HG03135 (cell line): ENCODE measurements around the gene RPL7A.

Experiments
- ATAC-seq: cut with Tn5 transposase; IDR thresholded peaks from one replicate; pipeline ENCODE4 v1.9.1; 2021; ENCODE audit warnings: mild to moderate bottlenecking, moderate library complexity; ENCODE audit not compliant: unreplicated experiment

Gene RPL7A

DNA sequence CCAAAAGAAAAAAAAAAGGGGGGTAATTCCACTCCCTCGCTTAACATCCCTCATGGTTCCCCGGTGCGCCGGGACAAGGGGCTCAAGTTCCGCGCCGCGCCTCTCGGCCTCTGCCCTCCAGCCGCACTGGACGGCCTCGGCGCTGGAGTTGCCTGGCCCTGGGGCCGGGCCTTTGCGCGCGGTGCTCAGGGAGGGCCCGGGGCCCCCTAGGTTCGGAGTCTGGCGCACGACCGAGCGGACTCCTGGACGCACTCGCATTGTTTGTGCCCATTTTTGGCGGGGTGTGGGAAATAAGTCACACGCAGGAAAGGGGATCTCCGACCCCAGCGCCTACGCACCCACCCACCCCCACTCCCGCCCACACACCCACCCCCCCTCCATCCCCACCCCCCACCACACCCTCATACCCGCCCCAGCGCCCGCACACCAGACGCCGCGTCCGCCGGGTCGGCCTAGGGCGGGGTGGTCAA, 468 bp upstream of the RPL7A start:
- ATAC-seq: peak; percentile 14

DNA sequence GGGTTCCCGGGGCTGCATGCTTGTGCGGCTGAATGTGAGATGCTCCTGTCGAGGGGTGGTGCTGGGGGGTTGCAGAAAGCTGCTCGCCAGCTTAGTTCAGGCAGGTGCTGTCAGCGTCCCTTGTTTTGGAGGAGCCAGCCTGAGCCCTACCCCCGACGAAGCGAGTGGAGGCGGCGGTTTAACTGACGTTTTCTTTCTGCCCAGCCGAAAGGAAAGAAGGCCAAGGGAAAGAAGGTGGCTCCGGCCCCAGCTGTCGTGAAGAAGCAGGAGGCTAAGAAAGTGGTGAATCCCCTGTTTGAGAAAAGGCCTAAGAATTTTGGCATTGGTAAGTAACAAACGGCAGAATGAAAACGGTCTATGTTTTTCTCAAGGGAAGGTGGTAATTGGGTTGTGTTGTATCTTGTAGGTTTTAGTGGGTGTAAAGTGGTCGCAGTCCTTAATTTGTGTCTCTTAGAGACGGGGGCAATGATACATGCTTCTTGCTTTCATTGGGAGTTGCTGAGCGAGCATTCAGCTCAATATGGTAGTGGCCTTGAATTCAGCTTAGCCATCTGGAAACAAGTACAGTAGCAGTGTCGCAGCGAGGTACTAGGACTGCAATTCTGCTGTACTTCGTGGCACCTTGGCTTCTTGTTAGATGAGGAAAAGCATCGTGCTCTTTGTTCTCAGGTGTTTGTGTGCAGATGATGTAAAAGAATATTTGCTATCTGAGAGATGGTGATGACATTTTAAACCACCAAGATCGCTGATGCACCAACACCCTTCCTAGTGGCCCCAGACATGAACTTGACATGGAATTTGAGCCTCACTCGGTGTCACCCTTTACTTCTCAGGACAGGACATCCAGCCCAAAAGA, 928 bp downstream of the RPL7A start:
- no peak for ATAC-seq

DNA sequence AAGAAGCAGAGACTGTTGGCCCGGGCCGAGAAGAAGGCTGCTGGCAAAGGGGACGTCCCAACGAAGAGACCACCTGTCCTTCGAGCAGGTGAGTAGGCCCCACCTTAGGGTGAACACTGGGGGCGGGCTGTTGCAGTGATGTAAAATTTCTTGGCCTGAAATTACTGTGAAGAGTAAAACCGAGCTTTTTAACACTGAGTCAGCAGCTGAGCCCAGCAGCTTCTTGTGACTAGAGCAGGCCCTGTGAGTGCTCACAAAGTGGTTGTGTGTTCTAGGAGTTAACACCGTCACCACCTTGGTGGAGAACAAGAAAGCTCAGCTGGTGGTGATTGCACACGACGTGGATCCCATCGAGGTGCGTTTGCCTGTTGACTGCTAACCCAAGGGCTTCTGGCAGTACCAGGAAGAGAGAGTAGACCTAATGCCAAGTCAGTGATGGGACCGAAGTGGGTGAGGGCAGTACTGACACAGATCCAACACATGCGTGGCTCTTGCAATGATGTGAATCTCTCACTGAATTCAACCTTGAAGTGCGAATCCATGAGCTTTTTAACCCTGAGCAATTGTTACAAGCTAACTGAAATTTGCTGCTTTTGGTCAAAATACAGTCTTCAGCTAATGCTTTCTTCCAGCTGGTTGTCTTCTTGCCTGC, 2.1 kb downstream of the RPL7A start:
- no peak for ATAC-seq

DNA sequence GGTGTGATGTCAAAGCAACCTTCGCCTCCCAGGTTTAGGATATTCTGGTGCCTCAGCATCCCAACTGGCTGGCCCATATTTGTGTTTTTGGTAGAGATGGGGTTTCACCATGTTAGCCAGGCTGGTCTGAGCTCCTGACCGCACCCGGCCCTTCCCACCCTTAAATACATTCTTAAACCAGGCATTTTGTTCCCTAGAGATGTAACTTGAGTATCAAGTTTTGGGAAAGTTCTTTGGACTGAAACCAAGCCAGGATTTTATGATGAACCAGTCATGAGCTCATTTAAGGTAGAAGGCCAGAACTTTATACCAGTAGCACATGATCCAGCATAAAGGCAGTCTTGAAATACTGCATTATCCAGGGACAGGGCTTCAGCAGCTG, 3.5 kb downstream of the RPL7A start:
- ATAC-seq: no peak

DNA sequence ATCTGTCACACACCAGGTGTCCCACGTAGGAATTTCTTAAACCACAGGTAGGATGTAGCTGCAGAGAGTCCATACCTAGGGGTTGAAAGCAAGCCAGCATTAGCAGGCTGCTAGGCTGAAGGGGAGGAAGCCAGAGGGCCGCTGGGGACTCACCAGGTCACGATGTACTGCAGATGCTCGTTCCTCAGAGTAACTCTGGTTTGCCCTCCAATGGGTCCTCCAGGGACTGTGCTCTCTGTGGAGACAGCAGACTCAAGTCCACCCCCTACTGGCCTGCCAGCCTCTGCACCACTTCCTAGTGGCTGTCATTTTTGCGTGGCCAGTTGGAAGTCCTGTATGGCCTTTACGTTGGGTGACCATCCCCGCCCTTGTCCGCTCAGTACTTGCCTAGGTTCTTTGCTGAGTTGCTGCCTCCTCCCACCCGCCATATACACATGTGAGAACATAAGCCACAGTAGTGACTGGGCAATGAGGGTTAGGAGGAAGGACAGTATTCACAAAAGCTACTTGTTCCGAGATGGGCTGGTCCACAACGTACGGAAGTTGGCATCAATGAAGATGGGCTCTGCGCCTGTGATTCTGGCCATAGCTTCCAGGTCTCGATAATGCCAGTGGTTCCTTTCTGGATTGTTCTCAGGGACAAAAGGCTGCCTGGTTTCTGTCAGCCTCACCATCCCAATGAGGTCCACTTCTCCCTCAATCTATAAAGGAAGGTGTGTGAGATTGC, 4.1 kb downstream of the RPL7A start:
- ATAC-seq: no peak

DNA sequence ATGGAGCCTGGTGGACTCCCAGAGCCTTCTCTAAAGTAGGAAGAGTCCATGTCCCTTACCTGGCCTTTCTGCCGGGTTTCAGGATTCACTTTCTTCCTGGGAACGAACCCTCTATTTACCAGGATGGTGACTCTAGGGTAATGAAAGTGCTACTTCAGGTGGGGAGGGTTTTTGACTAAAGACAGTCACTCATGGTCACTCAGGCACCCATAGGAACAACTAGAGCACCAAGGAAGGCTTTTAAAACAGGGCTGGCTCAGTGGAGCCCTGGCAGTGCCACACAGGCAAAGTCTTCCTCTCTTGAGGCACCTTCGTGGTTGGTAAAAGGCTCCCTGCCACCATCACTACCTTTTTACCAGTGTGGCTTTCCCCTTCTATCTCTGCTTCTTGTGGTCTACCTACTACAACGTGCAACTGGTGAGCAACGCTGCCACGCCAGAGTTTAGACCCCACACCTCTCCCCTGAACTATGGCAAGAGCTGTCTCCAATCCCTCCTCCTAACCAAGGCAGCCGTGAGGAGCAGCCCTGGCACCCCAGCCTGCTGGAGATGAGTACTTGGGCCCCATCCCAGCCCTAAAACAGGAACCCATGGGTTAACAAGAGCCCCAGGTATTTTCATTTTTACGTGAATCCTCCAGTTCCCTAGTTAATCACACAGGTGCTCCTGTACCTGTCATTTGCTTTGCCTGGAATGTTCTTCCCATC, 4.8 kb downstream of the RPL7A start:
- no peak for ATAC-seq

DNA sequence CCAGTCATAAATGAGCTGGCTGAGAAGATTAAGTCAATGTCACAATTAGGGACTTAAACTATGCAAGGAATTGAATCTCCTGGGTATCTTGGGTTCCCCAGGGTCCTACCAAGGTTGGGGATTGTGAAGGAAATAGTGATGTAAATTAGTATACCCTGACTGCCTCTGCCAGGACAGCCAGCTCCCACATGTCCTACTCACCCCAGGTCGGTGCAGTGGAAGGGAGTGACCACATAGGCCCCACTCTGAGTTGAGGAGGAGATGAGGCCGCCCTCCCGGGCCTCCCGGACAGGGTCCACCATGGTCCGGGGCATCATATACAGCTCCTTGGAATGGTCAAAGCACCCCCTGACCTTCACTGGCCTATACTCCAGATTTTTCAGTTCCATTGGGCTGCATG, 5.5 kb downstream of the RPL7A start:
- no peak for ATAC-seq

DNA sequence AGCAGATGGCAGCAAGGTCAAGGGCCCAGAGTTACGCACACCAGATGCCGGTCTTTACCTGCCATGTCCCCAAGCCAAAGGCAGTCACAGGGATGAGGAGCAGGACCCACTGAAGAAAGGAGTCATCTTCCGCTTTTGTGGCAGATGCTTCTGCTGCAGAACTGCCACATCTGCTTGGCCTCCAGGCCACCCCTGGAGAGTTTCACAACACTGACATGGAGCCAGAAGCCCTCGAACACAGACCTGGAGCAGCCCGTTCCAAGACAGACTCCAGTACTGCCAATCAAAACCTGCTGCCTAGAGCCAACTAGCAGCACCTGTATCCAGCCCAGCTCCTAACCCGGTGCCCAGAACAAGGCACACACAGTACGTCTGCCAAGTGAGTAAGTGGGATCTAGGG, 6.7 kb downstream of the RPL7A start:
- no peak for ATAC-seq

DNA sequence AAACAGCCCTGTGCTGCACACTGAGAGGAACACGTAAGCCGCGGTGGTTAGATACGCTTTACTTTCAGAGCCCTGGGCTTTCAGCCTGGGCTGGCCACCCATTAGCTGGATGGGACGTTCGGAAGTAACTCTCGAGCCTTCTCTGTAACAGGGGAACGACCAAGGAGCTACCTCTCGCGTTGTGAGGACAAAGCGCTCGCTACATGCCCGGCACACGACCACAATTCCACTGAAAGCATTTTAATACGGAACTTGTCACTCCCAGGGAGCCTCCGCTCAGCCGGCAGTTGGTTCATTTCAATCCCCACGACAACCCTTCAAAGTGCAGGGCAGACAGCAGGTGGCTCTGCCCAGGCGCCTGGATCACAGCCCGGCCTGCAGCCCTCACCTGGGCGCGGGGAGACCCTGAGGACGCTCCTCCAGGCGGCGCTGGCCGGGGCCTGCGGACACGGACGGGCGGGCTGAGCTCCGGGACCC, 7.9 kb downstream of the RPL7A start:
- ATAC-seq: peak; percentile 28

DNA sequence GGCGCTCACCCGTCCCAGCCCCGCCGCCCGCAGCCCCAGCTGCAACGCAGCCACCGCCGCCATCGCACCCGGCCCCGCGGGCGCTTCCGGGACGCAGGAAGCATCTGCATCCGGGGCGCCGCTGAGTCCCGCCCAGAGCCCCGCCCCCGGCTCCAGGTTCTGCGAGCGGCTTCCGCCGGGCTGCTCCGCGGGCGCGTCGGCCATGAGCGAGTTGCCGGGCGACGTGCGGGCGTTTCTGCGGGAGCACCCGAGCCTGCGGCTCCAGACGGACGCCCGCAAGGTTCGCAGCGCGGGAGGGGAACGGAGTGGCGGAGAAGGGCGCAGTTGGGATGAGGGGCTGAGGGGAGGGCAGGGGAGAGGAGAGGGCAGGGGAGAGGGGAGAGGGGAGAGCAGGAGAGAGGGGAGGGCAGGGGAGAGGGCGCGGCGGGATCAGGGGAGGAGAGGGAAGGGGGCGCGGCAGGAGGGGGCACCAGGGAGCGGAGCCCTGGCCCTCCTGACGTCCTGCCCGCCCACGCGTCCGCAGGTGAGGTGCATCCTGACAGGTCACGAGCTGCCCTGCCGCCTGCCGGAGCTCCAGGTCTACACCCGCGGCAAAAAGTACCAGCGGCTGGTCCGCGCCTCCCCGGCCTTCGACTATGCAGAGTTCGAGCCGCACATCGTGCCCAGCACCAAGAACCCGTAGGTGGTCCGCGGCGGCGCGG, 8.5 kb downstream of the RPL7A start, which contains the start of the genes SURF1 and SURF2:
SURF1 (minus strand) TSS at position 97 of the 701 bp plus-strand sequence; CDS start at position 63, 34 bp downstream.
SURF2 (plus strand) TSS at position 160 of the 701 bp plus-strand sequence; CDS start at position 203, 43 bp downstream.
- peak; percentile 72 for ATAC-seq

DNA sequence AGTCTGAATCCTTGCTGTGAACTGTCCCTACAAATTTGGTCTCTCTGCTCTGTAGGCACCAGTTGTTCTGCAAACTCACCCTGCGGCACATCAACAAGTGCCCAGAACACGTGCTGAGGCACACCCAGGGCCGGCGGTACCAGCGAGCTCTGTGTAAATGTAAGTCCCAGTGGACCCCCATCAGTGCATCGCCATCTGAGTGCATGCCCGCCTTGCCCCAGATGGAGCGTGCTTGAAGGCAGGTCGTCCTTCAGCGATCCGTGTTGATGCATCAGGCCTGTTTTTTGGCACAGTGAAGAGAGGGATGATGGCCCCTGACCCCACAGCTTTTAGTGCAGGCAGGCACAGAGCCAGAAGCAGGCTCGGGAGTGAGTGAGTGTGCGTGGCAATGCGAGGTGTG, 9.6 kb downstream of the RPL7A start:
- ATAC-seq: no peak

DNA sequence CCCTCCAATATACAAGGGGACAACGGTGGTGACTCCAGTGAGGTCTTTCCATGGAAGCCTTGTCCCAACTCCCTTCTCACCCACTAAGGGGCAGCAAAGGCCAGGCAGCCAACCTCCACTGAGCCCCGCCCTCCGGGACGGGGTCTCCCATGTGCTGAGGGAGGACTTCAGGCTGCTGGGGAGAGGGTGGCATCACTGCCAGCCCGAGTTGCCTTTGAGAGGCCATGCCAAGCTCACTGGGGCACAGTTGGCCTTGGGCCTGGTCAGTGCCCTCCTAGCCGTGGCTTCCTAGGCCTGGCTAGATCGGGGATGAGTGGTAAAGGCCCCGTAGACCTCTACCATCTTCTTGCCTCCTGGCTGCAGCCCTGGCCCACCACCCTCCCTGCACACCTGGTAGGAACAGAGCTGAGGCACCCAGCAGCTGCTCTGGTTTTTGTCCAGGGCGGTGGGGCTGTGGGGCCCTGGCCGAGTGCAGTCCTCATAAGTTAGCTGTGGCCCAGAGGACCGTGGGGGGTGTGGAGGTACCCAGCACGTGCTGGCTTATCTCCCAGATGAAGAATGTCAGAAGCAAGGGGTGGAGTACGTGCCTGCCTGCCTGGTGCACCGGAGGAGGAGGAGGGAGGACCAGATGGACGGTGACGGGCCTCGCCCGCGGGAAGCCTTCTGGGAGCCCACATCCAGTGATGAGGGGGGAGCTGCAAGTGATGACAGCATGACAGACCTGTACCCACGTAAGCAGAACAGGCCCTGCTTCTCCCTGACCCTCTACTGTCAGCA, 11.6 kb downstream of the RPL7A start:
- no peak for ATAC-seq

DNA sequence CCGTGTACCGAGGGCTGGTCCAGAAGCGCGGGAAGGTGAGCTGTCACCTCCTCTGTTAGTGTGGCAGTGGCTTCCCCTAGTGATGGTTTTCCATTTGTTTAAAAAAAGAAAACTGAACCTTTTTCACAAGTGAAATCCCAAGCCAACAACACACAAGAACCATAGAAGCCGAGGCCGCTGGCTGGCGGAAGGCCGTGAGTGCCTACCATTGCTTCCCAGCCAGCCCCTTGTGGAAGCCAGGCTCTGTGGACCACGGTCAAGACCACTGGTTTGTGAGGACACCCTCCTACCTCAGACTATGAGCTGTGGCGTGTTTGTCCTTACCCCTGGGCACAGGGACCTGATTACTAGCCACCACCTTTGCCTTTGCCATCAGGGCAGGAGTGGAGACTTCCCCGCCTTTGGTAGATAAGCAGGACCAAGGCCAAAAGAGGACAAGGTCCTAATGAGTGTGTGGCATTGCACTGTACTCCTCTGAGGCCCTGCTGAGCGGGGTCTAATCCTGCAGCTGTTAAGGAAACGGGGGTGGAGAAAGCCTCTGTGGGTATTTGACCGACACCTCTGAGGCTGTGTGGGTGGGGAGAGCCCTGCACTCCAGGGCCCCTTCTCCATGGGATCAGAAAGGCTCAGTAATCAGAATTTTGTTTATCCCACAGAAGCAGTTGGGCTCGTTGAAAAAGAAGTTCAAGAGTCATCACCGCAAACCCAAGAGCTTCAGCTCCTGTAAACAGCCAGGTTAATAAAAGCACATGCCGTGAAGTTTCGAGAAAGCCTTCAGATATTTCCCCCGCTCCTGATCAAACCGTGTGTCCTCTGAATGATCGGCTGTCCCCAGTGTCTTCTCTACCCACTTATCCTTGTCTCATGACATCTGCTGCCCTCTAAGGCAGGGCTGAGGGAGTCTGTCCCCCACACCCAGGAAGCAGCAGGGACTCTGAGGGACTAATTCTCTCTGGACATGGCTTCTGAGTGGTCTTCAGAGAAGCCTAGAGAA, 12.7 kb downstream of the RPL7A start:
- no peak for ATAC-seq

DNA sequence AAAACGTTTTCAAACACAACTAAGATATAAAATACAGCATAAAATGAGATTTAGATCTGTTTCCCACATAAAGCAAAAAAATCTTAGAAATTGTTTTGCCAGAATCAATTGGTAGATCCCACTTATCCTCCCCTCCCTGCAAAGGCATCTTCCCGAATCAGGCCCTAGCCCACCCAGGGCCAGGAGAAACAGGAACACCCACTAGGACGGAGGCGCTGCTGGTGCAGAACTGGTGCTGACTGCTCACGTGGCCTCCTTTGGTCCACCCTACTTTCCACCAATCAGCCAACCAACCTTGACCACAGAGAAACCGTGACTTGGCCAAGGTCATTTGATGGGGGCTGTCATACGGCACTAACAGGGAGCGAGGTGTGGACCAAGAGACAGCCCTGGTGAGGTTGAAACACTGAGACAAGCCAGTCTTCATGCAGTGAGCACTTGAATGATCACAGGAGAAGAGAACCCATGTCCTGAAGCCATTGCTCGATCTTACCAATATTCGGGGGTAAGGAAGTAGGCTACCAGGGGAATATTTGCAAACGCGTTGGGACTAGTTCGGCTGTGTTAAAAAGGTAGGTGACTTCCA, 13.6 kb downstream of the RPL7A start:
- ATAC-seq: no peak

DNA sequence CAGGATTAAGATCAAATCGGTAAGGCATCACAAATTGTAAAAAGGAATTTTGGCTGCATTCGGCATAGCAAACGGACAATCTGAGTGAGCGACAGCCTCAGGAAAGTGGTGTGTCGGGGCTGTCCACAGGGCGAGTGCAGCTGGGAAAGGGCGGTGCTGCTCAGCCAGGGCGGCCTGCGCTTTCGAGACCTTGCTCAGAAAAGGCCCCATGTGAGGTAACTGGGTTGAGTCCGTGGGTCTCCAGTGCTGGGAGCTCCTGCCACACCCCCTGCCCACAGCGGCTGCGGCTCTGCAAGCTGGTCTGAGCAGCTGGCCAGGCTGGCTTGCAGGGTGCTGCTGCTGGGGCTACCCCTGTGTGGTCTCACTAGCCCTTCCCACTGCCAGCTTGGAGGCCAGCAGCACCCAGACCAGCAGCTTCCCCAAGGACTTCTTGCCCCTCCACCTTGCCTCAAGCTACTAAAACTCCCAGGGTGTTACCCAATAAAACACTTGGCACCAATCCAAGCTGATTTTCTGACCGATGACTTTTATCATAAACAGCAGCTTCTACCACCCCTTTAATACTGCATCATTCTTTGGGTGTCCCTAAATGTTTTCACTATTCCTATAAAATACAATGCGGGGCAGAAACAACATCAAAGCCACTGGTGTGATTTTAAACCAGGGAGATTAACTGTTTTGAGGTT, 14.5 kb downstream of the RPL7A start:
- ATAC-seq: no peak

DNA sequence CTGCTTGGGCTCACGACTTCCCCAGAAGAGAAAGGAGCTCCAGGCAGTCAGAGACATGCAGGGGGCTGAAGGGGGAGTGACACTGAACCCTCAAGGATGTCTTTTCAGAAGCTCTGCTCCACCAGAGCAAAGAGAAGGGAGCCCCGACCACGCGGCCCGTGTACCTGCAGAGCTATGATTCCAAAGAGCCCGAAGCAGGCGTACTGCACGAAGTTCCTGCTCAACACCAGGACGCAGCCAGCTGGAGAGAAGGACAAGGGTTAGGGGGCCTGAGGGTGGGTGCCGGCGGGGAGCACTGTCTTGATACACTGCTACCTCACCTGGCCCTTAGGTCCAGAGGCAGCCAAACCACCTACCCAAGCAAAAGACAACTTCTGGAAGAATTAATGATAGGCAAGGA, 18.4 kb downstream of the RPL7A start:
- no peak for ATAC-seq

DNA sequence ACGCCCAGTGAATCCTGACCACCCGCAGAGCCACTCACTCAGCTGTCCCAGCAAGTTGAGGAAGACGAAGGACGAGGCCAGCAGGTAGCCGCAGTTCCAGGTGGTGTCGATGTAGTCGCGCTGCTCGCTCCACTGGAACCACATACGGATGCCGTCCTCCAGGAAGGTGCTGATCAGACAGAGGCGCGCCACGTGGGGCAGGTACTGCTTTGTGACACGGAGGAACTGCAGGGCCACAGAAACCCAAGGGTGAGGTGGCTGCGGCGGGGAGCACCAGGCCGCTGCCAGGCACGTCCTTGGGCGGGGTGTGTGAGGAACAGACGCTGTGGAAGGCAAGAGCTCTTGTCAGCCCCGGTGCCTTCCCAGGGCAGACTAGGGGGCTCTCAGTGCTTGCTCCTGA, 19.2 kb downstream of the RPL7A start:
- no peak for ATAC-seq
